HCT116 (cell line): ENCODE measurements around the gene PCTP. TPM values are rescaled to one million over a fixed set of nuclear protein-coding genes. Genes with fewer than 3 reads are reported as not detected.

Experiments used
- ATAC-seq: fragments of 200-7000 bp; cut with Tn5 transposase; 2 replicates; pipeline ENCODE4 v1.9.1; 2020; ENCODE audit warnings: mild to moderate bottlenecking, moderate library complexity
- BruUV-seq: library from RNA; stranded (reverse); fragments of 400-500 nt; replicated peaks from 2 replicates; lab custom pipeline; 2021; lab: Mats Ljungman, UMichigan
- CTCF ChIA-PET: fragments of 300-600 bp; sonication (Branson Sonifier 250); formaldehyde crosslinking; loops from one replicate; lab custom pipeline; 2021; ENCODE audit warnings: antibody characterized with exemption; lab: Charles Lee
- POLR2A ChIA-PET: fragments of 300-600, 350-600 bp; sonication (Branson Sonifier 250); formaldehyde crosslinking; loops from one replicate; lab custom pipeline; 2021; ENCODE audit warnings: antibody characterized with exemption; lab: Charles Lee
- RAD21 ChIA-PET, 2 experiments: fragments of 300-600 bp; sonication (Branson Sonifier 250); formaldehyde crosslinking; loops; one replicate each; lab custom pipeline; 2023; ENCODE audit warnings: low total read pairs in 2 of 2; ENCODE audit not compliant: uncharacterized antibody in 2 of 2, unreplicated experiment in 2 of 2, low non-redundant PET in 1 of 2; lab: Charles Lee
- DNase-seq: peaks from one replicate; pipeline ENCODE4 v3.0.0-alpha.2; 2010; ENCODE audit warnings: low read depth, low spot score
- H2AFZ ChIP-seq: fragments of 200-600 bp; shearing (Covaris generic), sonication (generic); 2 replicates; pipeline ENCODE4 v1.6.1; 2017; ENCODE audit warnings: low read depth, mixed run types, mixed read lengths, antibody characterized with exemption, low read length; ENCODE audit not compliant: poor library complexity, severe bottlenecking
- H3K27ac ChIP-seq: 2 replicates; pipeline ENCODE4 v1.5.1; 2012; ENCODE audit warnings: low read depth, low read length
- H3K27me3 ChIP-seq: fragments of 200-600 bp; sonication (generic); 2 replicates; pipeline ENCODE4 v1.6.1; 2016; ENCODE audit warnings: mixed run types, low read length, mixed read lengths; ENCODE audit not compliant: insufficient read depth
- H3K36me3 ChIP-seq, 2 experiments: fragments of 200-500 bp in 1 of 2; fragments of 200-600 bp in 1 of 2; sonication (Bioruptor generic) in 1 of 2; sonication (generic) in 1 of 2; 2 replicates each; pipeline versions ENCODE4 v1.5.1 to v1.6.1; 2014 to 2016; ENCODE audit warnings: low read length in 2 of 2, inconsistent platforms in 1 of 2, mixed read lengths in 1 of 2, mixed run types in 1 of 2; ENCODE audit not compliant: insufficient read depth in 2 of 2, control insufficient read depth in 1 of 2
- H3K4me1 ChIP-seq, 2 experiments: fragments of 200-600 bp in 1 of 2; sonication (generic) in 1 of 2; 2 replicates each; pipeline versions ENCODE4 v1.5.1 to v1.6.1; 2012 to 2017; ENCODE audit warnings: low read length in 2 of 2, inconsistent platforms in 1 of 2, mild to moderate bottlenecking in 1 of 2, mixed read lengths in 1 of 2, mixed run types in 1 of 2, moderate library complexity in 1 of 2; ENCODE audit not compliant: insufficient read depth in 2 of 2, control insufficient read depth in 1 of 2
- H3K4me2 ChIP-seq: fragments of 200-600 bp; sonication (generic); 2 replicates; pipeline ENCODE4 v1.6.1; 2017; ENCODE audit warnings: mixed run types, low read length, mixed read lengths
- H3K4me3 ChIP-seq, 2 experiments: fragments of 200-600 bp in 1 of 2; sonication (generic) in 1 of 2; replicated peaks in 1 of 2; 2 replicates each; pipeline ENCODE4 v1.5.1; 2011 to 2016; ENCODE audit warnings: low read length in 2 of 2, control low read depth in 1 of 2, low read depth in 1 of 2, mild to moderate bottlenecking in 1 of 2, mixed read lengths in 1 of 2, mixed run types in 1 of 2
- H3K79me2 ChIP-seq: fragments of 200-600 bp; sonication (generic); 2 replicates; pipeline ENCODE4 v1.6.1; 2017; ENCODE audit warnings: mild to moderate bottlenecking, mixed run types, low read length, moderate library complexity, mixed read lengths; ENCODE audit not compliant: insufficient read depth
- H3K9ac ChIP-seq: fragments of 200-600 bp; sonication (generic); 2 replicates; pipeline ENCODE4 v1.6.1; 2016; ENCODE audit warnings: low read length, mixed read lengths
- H3K9me2 ChIP-seq: fragments of 200-600 bp; sonication (generic), shearing (Covaris generic); 2 replicates; pipeline ENCODE4 v1.6.1; 2017; ENCODE audit warnings: mixed run types, mild to moderate bottlenecking, moderate library complexity; ENCODE audit not compliant: insufficient read depth
- H3K9me3 ChIP-seq, 2 experiments: fragments of 200-500 bp in 1 of 2; fragments of 200-600 bp in 1 of 2; sonication (Bioruptor generic) in 1 of 2; sonication (generic) in 1 of 2; 2 replicates each; pipeline ENCODE4 v1.6.1; 2014 to 2017; ENCODE audit warnings: low read length in 2 of 2, mixed read lengths in 2 of 2, inconsistent platforms in 1 of 2, low read depth in 1 of 2, mild to moderate bottlenecking in 1 of 2, mixed run types in 1 of 2, moderate library complexity in 1 of 2; ENCODE audit not compliant: control insufficient read depth in 1 of 2, insufficient read depth in 1 of 2
- H4K20me1 ChIP-seq: fragments of 200-600 bp; sonication (generic), shearing (Covaris generic); 2 replicates; pipeline ENCODE4 v1.6.1; 2017; ENCODE audit warnings: mixed run types, mild to moderate bottlenecking, moderate library complexity; ENCODE audit not compliant: insufficient read depth
- CEBPB ChIP-seq: IDR thresholded peaks from 2 replicates; pipeline ENCODE4 v1.6.1; 2012; ENCODE audit warnings: low read depth
- EGR1 ChIP-seq: IDR thresholded peaks from 2 replicates; pipeline ENCODE4 v1.6.1; 2012; ENCODE audit warnings: low read depth
- FOSL1 ChIP-seq: IDR thresholded peaks from 2 replicates; pipeline ENCODE4 v1.6.1; 2012; ENCODE audit warnings: low read depth
- POLR2A ChIP-seq: IDR thresholded peaks from 2 replicates; pipeline ENCODE4 v1.7.0; 2011; ENCODE audit warnings: borderline replicate concordance; ENCODE audit not compliant: insufficient read depth, insufficient read length; ENCODE audit errors: extremely low read depth
- RAD21 ChIP-seq: IDR thresholded peaks from 2 replicates; pipeline ENCODE4 v1.6.1; 2012; ENCODE audit warnings: low read depth, mild to moderate bottlenecking
- SIN3A ChIP-seq: IDR thresholded peaks from 2 replicates; pipeline ENCODE4 v1.6.1; 2012; ENCODE audit warnings: low read depth
- SP1 ChIP-seq: IDR thresholded peaks from 2 replicates; pipeline ENCODE4 v1.6.1; 2012; ENCODE audit warnings: low read depth
- TCF7L2 ChIP-seq: IDR thresholded peaks from 2 replicates; pipeline ENCODE4 v1.7.0; 2011; ENCODE audit warnings: borderline replicate concordance, inconsistent platforms; ENCODE audit not compliant: insufficient read depth, insufficient read length; ENCODE audit errors: extremely low read depth
- intact Hi-C: fragments of 100-400 bp; cut with micrococcal nuclease; formaldehyde crosslinking; loops from 2 replicates; pipeline ENCODE4 v1.10.0; 2022
- total RNA-seq: library from RNA; stranded (reverse); gene quantifications from one replicate; pipeline ENCODE4 v1.2.1, GENCODE V29; 2021; ENCODE audit not compliant: unreplicated experiment
- TF ChIP-seq, protein P1 (sequence below): IDR thresholded peaks from 2 replicates; pipeline ENCODE4 v1.6.1; 2012; ENCODE audit warnings: low read depth
- TF ChIP-seq, protein P2 (sequence below): IDR thresholded peaks from 2 replicates; pipeline ENCODE4 v1.6.1; 2011; ENCODE audit warnings: mild to moderate bottlenecking, low read length, moderate library complexity; ENCODE audit not compliant: insufficient replicate concordance; ENCODE audit errors: extremely low read depth
- TF ChIP-seq, protein P3 (sequence below), 3 experiments: fragments of 200-600 bp in 1 of 3; sonication (generic) in 1 of 3; IDR thresholded peaks in 2 of 3; conservative IDR thresholded peaks in 1 of 3; 2 replicates each; pipeline ENCODE4 v1.5.1; 2012 to 2017; ENCODE audit warnings: low read depth in 2 of 3, low read length in 2 of 3, antibody characterized with exemption in 1 of 3, borderline replicate concordance in 1 of 3, control low read depth in 1 of 3, mild to moderate bottlenecking in 1 of 3, mixed read lengths in 1 of 3, mixed run types in 1 of 3, moderate library complexity in 1 of 3; ENCODE audit not compliant: insufficient read depth in 1 of 3

The PCTP gene
- total RNA-seq, 1 experiment from 2014 or later, result 16.3 TPM

DNA sequence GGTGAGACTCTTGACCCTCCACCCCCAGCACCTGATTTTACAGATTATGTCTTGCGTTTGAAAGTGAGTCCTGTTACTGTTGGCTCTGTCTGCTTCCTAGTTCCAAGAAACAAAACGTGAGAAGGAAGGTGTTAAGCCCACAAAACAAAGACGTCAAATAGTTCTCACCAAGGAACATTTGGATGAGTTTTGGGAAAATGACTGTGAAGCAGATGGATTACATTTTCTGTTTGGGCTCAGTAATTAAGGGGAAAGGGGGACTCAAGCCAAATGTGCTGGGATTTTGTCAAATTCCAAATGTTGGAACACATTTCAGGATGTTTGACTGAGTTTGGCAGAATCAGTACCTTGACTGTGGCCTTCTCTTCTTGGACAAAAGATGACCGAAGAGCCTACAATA is 71.2 kb downstream of the PCTP start:
- peaks cover 58% of the 10 kb centered on the region for H3K27me3 ChIP-seq

More for the DNA sequence above, 71.2 kb downstream of the PCTP start:
- RAD21 ChIA-PET, result no interaction called here
- ATAC-seq, result no peak
- CTCF ChIA-PET, result no interaction called here
- Histone ChIP-seq H3K9me2 (no peaks in the 10 kb centered on the region), H3K79me2 (no peaks in the 10 kb centered on the region), H3K4me1 (no peaks in the 10 kb centered on the region), H3K9ac (no peak overlapping the region), H2AFZ (no peak overlapping the region), H3K9me3 (0 out of 4 replicates have a peak, but pooled peaks cover 0 to 3% of the 10 kb centered on the region in 2 experiments), H3K4me2 (no peak overlapping the region), H3K36me3 (no peaks in the 10 kb centered on the region), H3K4me3 (no peak overlapping the region), H4K20me1 (no peaks in the 10 kb centered on the region), H3K27ac (no peak overlapping the region)
- BruUV-seq, result no TSS peak
- no peak for TF ChIP-seq TCF7L2
- TF ChIP-seq, protein P1, sequence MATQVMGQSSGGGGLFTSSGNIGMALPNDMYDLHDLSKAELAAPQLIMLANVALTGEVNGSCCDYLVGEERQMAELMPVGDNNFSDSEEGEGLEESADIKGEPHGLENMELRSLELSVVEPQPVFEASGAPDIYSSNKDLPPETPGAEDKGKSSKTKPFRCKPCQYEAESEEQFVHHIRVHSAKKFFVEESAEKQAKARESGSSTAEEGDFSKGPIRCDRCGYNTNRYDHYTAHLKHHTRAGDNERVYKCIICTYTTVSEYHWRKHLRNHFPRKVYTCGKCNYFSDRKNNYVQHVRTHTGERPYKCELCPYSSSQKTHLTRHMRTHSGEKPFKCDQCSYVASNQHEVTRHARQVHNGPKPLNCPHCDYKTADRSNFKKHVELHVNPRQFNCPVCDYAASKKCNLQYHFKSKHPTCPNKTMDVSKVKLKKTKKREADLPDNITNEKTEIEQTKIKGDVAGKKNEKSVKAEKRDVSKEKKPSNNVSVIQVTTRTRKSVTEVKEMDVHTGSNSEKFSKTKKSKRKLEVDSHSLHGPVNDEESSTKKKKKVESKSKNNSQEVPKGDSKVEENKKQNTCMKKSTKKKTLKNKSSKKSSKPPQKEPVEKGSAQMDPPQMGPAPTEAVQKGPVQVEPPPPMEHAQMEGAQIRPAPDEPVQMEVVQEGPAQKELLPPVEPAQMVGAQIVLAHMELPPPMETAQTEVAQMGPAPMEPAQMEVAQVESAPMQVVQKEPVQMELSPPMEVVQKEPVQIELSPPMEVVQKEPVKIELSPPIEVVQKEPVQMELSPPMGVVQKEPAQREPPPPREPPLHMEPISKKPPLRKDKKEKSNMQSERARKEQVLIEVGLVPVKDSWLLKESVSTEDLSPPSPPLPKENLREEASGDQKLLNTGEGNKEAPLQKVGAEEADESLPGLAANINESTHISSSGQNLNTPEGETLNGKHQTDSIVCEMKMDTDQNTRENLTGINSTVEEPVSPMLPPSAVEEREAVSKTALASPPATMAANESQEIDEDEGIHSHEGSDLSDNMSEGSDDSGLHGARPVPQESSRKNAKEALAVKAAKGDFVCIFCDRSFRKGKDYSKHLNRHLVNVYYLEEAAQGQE, result no peak
- TF ChIP-seq SP1, result no peak
- TF ChIP-seq SIN3A, result no peak
- TF ChIP-seq RAD21, result no peak
- TF ChIP-seq EGR1, result no peak
- TF ChIP-seq POLR2A, result no peak
- TF ChIP-seq, protein P2, sequence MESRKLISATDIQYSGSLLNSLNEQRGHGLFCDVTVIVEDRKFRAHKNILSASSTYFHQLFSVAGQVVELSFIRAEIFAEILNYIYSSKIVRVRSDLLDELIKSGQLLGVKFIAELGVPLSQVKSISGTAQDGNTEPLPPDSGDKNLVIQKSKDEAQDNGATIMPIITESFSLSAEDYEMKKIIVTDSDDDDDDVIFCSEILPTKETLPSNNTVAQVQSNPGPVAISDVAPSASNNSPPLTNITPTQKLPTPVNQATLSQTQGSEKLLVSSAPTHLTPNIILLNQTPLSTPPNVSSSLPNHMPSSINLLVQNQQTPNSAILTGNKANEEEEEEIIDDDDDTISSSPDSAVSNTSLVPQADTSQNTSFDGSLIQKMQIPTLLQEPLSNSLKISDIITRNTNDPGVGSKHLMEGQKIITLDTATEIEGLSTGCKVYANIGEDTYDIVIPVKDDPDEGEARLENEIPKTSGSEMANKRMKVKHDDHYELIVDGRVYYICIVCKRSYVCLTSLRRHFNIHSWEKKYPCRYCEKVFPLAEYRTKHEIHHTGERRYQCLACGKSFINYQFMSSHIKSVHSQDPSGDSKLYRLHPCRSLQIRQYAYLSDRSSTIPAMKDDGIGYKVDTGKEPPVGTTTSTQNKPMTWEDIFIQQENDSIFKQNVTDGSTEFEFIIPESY, result no peak
- TF ChIP-seq FOSL1, result no peak
- TF ChIP-seq, protein P3, sequence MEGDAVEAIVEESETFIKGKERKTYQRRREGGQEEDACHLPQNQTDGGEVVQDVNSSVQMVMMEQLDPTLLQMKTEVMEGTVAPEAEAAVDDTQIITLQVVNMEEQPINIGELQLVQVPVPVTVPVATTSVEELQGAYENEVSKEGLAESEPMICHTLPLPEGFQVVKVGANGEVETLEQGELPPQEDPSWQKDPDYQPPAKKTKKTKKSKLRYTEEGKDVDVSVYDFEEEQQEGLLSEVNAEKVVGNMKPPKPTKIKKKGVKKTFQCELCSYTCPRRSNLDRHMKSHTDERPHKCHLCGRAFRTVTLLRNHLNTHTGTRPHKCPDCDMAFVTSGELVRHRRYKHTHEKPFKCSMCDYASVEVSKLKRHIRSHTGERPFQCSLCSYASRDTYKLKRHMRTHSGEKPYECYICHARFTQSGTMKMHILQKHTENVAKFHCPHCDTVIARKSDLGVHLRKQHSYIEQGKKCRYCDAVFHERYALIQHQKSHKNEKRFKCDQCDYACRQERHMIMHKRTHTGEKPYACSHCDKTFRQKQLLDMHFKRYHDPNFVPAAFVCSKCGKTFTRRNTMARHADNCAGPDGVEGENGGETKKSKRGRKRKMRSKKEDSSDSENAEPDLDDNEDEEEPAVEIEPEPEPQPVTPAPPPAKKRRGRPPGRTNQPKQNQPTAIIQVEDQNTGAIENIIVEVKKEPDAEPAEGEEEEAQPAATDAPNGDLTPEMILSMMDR (IDR thresholded peaks at IDR 0.05 in 2 of 3, conservative IDR thresholded peaks at IDR 0.05 in 1 of 3; ENCODE audit: borderline replicate concordance in 1 of 3, insufficient read depth in 1 of 3, low read depth in 2 of 3, low read length in 2 of 3), result no peak
- TF ChIP-seq CEBPB, result no peak
- intact Hi-C loops, result no loop called here
- POLR2A ChIA-PET, result interaction anchor here (0.7 kb wide), 1 partner anchor 367 kb away, joined by 3 read pairs; no protein-coding TSS in a partner anchor
- no peak for DNase-seq
